Lung (tissue), 12 donors: ENCODE data around the gene MYO7A. TPM values are rescaled to one million over a fixed set of nuclear protein-coding genes. Genes with fewer than 3 reads are reported as not detected.

ENCODE experiments used
- ATAC-seq: fragments of 200-7000 bp; cut with Tn5 transposase; one replicate; pipeline ENCODE4 v1.9.1; 2020; ENCODE audit warnings: moderate number of reproducible peaks; ENCODE audit not compliant: insufficient read depth, low FRiP score
- DNase-seq, 3 donors: peaks; one replicate each; pipeline ENCODE4 v3.0.0-alpha.2; 2013 to 2017
- H3K27ac ChIP-seq, 2 donors: one replicate each; pipeline ENCODE4 v1.5.1; 2013; ENCODE audit warnings: mild to moderate bottlenecking in 2 of 2, moderate library complexity in 2 of 2, control low read depth in 1 of 2, inconsistent platforms in 1 of 2, low read depth in 1 of 2, low read length in 1 of 2
- H3K27me3 ChIP-seq, 3 donors: one replicate each; pipeline ENCODE4 v1.5.1; 2013; ENCODE audit warnings: low read length in 2 of 3; ENCODE audit not compliant: control insufficient read depth in 3 of 3, insufficient read depth in 3 of 3
- H3K36me3 ChIP-seq, 4 donors: one replicate each; pipeline ENCODE4 v1.5.1; 2013; ENCODE audit warnings: low read length in 4 of 4, mild to moderate bottlenecking in 1 of 4, moderate library complexity in 1 of 4; ENCODE audit not compliant: control insufficient read depth in 4 of 4, insufficient read depth in 4 of 4
- H3K4me1 ChIP-seq, 5 donors: one replicate each; pipeline ENCODE4 v1.5.1; 2013; ENCODE audit warnings: low read length in 5 of 5, mild to moderate bottlenecking in 2 of 5, moderate library complexity in 1 of 5; ENCODE audit not compliant: control insufficient read depth in 5 of 5, insufficient read depth in 5 of 5
- H3K4me3 ChIP-seq: one replicate; pipeline ENCODE4 v1.5.1; 2013; ENCODE audit warnings: mild to moderate bottlenecking, control low read depth, moderate library complexity
- H3K9ac ChIP-seq, 2 donors: one replicate each; pipeline ENCODE4 v1.5.1; 2013; ENCODE audit warnings: low read length in 2 of 2, control low read depth in 1 of 2; ENCODE audit not compliant: insufficient read depth in 1 of 2
- H3K9me3 ChIP-seq, 4 donors: one replicate each; pipeline ENCODE4 v1.5.1; 2013; ENCODE audit warnings: low read length in 3 of 4, mild to moderate bottlenecking in 1 of 4, moderate library complexity in 1 of 4; ENCODE audit not compliant: control insufficient read depth in 4 of 4, insufficient read depth in 3 of 4
- CTCF ChIP-seq: IDR thresholded peaks from 2 replicates; pipeline ENCODE4 v1.5.1; 2012; ENCODE audit warnings: mild to moderate bottlenecking; ENCODE audit errors: control extremely low read depth, extremely low read depth
- WGBS, 2 donors: extraction: QIAGEN DNeasy Blood & Tissue Kit; methylation state at CpG; one replicate each; pipeline ENCODE4 v1.1.7; 2013; 5-methylcytosine and 5-hydroxymethylcytosine counted together
- polyA plus RNA-seq, 2 donors: library from polyadenylated mRNA; stranded (reverse); fragments of 200-250 nt; gene quantifications; one replicate each; pipeline ENCODE4 v1.2.1, GENCODE V29; 2013
- total RNA-seq, 2 donors: library from RNA; depleted of rRNA in 1 of 2; stranded (reverse); fragments of >200 nt in 1 of 2; gene quantifications; one replicate each; pipeline ENCODE4 v1.2.1, GENCODE V29; 2014 to 2021
- donor health status: control.
- donor health status: control.
- donor health status: Bipolar disorder and iron deficiency.
- donor health status: healthy.
- donor health status: DM: yes; HTN: yes; CAD: no.

MYO7A gene
- total and polyA plus RNA-seq, 4 donors: 1.8 to 10.2 (median 6.3) TPM

GRCh38 chr11:77123591-77123990 is 4.5 kb upstream of the MYO7A start:
- TF ChIP-seq CTCF: no peak
- no peak for DNase-seq
- Histone ChIP-seq H3K9me3 (no peaks in the 10 kb centered on the region), H3K36me3 (peaks cover 0 to 9% (median 0%) of the 10 kb centered on the region in 4 donors), H3K4me3 (no peak overlapping the region), H3K27me3 (no peaks in the 10 kb centered on the region), H3K9ac (no peak overlapping the region), H3K4me1 (peaks cover 0 to 18% (median 0%) of the 10 kb centered on the region in 5 donors), H3K27ac (no peak overlapping the region)
- no peak for ATAC-seq
- WGBS, 2 donors: 91 to 96% methylated on average over 8 of the region's 8 CpGs

GRCh38 chr11:77124041-77124440 is 4.0 kb upstream of the MYO7A start:
- Histone ChIP-seq H3K36me3 (peaks cover 0 to 9% (median 0%) of the 10 kb centered on the region in 4 donors), H3K9ac (no peak overlapping the region), H3K4me1 (peaks cover 0 to 18% (median 0%) of the 10 kb centered on the region in 5 donors), H3K4me3 (no peak overlapping the region), H3K27ac (no peak overlapping the region), H3K27me3 (no peaks in the 10 kb centered on the region), H3K9me3 (no peaks in the 10 kb centered on the region)
- no peak for ATAC-seq
- 85 to 94% methylated on average over 8 of the region's 8 CpGs for WGBS, 2 donors
- no peak for DNase-seq
- no peak for TF ChIP-seq CTCF

GRCh38 chr11:77124488-77124887 is 3.6 kb upstream of the MYO7A start:
- Histone ChIP-seq H3K9me3 (no peaks in the 10 kb centered on the region), H3K27me3 (no peaks in the 10 kb centered on the region), H3K4me1 (peaks cover 0 to 18% (median 0%) of the 10 kb centered on the region in 5 donors), H3K9ac (no peak overlapping the region), H3K4me3 (no peak overlapping the region), H3K27ac (no peak overlapping the region), H3K36me3 (peaks cover 0 to 9% (median 0%) of the 10 kb centered on the region in 4 donors)
- DNase-seq (no peak), ATAC-seq (no peak)
- no peak for TF ChIP-seq CTCF
- 94% methylated on average over 6 of the region's 6 CpGs for WGBS, 2 donors

GRCh38 chr11:77125191-77125590 is 2.9 kb upstream of the MYO7A start:
- no peak overlapping the region for H3K27ac ChIP-seq
- WGBS, 2 donors: 47 to 50% methylated on average over 6 of the region's 6 CpGs
- ATAC-seq (no peak), DNase-seq (peak in 2 of 3 donors; percentile 27 to 39)
- peaks cover 0 to 18% (median 0%) of the 10 kb centered on the region in 5 donors for H3K4me1 ChIP-seq
- no peak for TF ChIP-seq CTCF
- no peak overlapping the region for H3K9ac ChIP-seq
- no peaks in the 10 kb centered on the region for H3K27me3 ChIP-seq
- no peaks in the 10 kb centered on the region for H3K9me3 ChIP-seq
- H3K36me3 ChIP-seq: peaks cover 0 to 9% (median 0%) of the 10 kb centered on the region in 4 donors
- H3K4me3 ChIP-seq: no peak overlapping the region
